ENCODE data around the gene NPAS1. TPM values are rescaled to one million over a fixed set of nuclear protein-coding genes. Genes with fewer than 3 reads are reported as not detected.

NPAS1 gene
- total and polyA plus RNA-seq, 2 of the 13 experiments (the other 11 are each of a cell fraction or from before 2014, with no cell fraction given) = 0.35 to 2.9 TPM

DNA sequence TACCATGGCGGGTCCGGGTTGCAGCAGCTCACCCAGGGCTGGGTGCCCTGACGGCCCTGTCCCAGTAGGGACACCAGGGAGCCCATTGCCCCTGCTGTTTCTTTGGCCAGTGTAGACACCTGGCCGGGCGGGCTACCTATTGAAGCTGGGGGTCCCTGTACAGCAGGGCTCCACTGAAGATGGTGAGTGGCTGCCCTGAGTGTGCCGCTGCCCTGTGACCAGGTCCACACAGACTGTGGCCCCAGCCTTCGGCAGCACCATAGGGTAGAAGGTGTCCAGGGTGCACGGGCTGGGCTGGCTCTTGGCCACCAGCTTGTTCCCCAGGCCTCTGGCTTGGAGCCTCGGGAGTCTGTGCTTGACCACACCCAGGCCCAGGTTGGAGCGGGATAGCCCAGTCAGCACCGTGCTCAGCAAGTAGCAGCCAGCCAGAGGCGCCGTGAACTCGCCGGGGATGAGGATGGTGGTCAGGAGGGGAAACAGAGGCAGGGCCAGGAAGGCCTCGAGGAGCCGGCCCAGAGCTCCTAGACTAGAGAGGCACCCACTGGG, 25.4 kb upstream of the NPAS1 start:
- DNase-seq (ENCODE audit: low spot score) (no peak), FAIRE-seq (no peak), ATAC-seq (no peak)
- H3K79me2 ChIP-seq (ENCODE audit: insufficient read depth, low read length) = no peaks in the 10 kb centered on the region
- ChIA-PET POLR2A (no interaction called here), CTCF (ENCODE audit: low intra/inter-chr PET ratio, low total read pairs) (no interaction called here)
- intact Hi-C loops (cut with micrococcal nuclease; ENCODE audit: unreplicated experiment) = no loop called here
- H3K4me1 ChIP-seq (ENCODE audit: insufficient read depth, low read length) = no peaks in the 10 kb centered on the region
- peaks cover 50 to 76% of the 10 kb centered on the region in 2 experiments for H3K36me3 ChIP-seq (replicated peaks in 1 of 2; ENCODE audit: control insufficient read depth in 1 of 2, insufficient read depth in 2 of 2, low read length in 2 of 2)
- in situ Hi-C loops (cut with HindIII; ENCODE audit: extremely low pct_ligation_motif_present, low pct_unique_long_range_greater_than_20kb) = loop anchor here (5.0 kb wide), 1 partner anchor 137 kb away; no protein-coding TSS in a partner anchor
- H2AFZ ChIP-seq (ENCODE audit: low read length) = no peak overlapping the region
- no peaks in the 10 kb centered on the region for H3K9me3 ChIP-seq (ENCODE audit: low read length)
- H3K4me3 ChIP-seq (replicated peaks in 1 of 3; ENCODE audit: insufficient read depth in 1 of 3, low read depth in 2 of 3, low read length in 3 of 3) = no peak overlapping the region
- H3K9ac ChIP-seq (ENCODE audit: insufficient read depth, low read depth, low read length) = no peak overlapping the region
- H3K4me2 ChIP-seq (ENCODE audit: low read depth, low read length) = no peak overlapping the region
- no TSS peak for BruUV-seq (replicated peaks)
- H3K27ac ChIP-seq (ENCODE audit: extremely low read length, insufficient read depth, low read length) = no peak overlapping the region
- peak; percentile 29 for TF ChIP-seq AGO2 (optimal IDR thresholded peaks at IDR 0.05; ENCODE audit: low read depth, low read length)
- TF ChIP-seq GLI4 (CRISPR knock-in tag; IDR thresholded peaks at IDR 0.05; ENCODE audit: borderline replicate concordance) = no peak
- TF ChIP-seq RBM22 (optimal IDR thresholded peaks at IDR 0.05; ENCODE audit: low read length) = peak; percentile 38
- no peaks in the 10 kb centered on the region; the same call in 1 of the 2 replicates for H4K20me1 ChIP-seq (ENCODE audit: insufficient read depth, low read length)
- WGBS (ENCODE audit: low lambda C conversion rate) = 97% methylated on average over 6 of the region's 17 CpGs
- H3K27me3 ChIP-seq (ENCODE audit: control insufficient read depth in 1 of 2, insufficient read depth in 2 of 2, low read length in 2 of 2) = no peaks in the 10 kb centered on the region

DNA sequence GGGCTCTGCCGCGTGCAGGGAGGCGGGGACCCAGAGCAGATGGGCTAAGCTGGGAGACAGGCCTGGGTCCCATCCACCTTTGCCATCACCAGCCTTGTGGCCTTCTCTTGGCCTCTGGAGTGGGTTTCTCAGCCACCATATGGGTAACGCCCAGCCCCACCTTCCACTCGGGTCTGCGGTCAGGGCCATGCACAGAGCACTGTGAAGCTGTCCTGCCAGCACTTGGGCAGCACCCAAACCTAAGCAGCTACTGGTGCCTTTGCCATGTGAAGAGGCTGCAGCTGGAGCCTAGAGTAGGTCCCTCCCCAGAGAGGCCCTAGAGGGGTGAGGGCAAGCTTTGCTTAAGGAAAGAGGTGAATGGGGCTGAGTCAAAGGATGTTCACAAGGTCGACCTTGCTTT, 24.1 kb upstream of the NPAS1 start:
- no peak overlapping the region for H3K9ac ChIP-seq (ENCODE audit: insufficient read depth, low read depth, low read length)
- no peak for FAIRE-seq
- no TSS peak for BruUV-seq (replicated peaks)
- H3K27ac ChIP-seq (ENCODE audit: extremely low read length, insufficient read depth, low read length) = no peak overlapping the region
- intact Hi-C loops (cut with micrococcal nuclease; ENCODE audit: unreplicated experiment) = no loop called here
- 89% methylated on average over 4 of the region's 7 CpGs for WGBS (ENCODE audit: low lambda C conversion rate)
- no peaks in the 10 kb centered on the region for H3K4me1 ChIP-seq (ENCODE audit: insufficient read depth, low read length)
- no peak for ATAC-seq
- no peaks in the 10 kb centered on the region for H3K79me2 ChIP-seq (ENCODE audit: insufficient read depth, low read length)
- no peaks in the 10 kb centered on the region; the same call in 1 of the 2 replicates for H4K20me1 ChIP-seq (ENCODE audit: insufficient read depth, low read length)
- no peaks in the 10 kb centered on the region for H3K9me3 ChIP-seq (ENCODE audit: low read length)
- peaks cover 51 to 72% of the 10 kb centered on the region in 2 experiments for H3K36me3 ChIP-seq (replicated peaks in 1 of 2; ENCODE audit: control insufficient read depth in 1 of 2, insufficient read depth in 2 of 2, low read length in 2 of 2)
- H3K4me2 ChIP-seq (ENCODE audit: low read depth, low read length) = no peak overlapping the region
- in situ Hi-C loops (cut with HindIII; ENCODE audit: extremely low pct_ligation_motif_present, low pct_unique_long_range_greater_than_20kb) = no loop called here
- DNase-seq (ENCODE audit: low spot score) = no peak
- ChIA-PET CTCF (ENCODE audit: low intra/inter-chr PET ratio, low total read pairs) (no interaction called here), POLR2A (no interaction called here)
- no peaks in the 10 kb centered on the region for H3K27me3 ChIP-seq (ENCODE audit: control insufficient read depth in 1 of 2, insufficient read depth in 2 of 2, low read length in 2 of 2)
- H2AFZ ChIP-seq (ENCODE audit: low read length) = no peak overlapping the region
- H3K4me3 ChIP-seq (replicated peaks in 1 of 3; ENCODE audit: insufficient read depth in 1 of 3, low read depth in 2 of 3, low read length in 3 of 3) = no peak overlapping the region
- no peak for TF ChIP-seq ZNF878 (CRISPR knock-in tag; IDR thresholded peaks at IDR 0.05)
- TF ChIP-seq LCORL (IDR thresholded peaks at IDR 0.05) = no peak
- TF ChIP-seq LCORL (CRISPR knock-in tag; IDR thresholded peaks at IDR 0.05) = no peak
- TF ChIP-seq ZNF737 (CRISPR knock-in tag; IDR thresholded peaks at IDR 0.05; ENCODE audit: borderline replicate concordance) = no peak
- TF ChIP-seq, protein P1, sequence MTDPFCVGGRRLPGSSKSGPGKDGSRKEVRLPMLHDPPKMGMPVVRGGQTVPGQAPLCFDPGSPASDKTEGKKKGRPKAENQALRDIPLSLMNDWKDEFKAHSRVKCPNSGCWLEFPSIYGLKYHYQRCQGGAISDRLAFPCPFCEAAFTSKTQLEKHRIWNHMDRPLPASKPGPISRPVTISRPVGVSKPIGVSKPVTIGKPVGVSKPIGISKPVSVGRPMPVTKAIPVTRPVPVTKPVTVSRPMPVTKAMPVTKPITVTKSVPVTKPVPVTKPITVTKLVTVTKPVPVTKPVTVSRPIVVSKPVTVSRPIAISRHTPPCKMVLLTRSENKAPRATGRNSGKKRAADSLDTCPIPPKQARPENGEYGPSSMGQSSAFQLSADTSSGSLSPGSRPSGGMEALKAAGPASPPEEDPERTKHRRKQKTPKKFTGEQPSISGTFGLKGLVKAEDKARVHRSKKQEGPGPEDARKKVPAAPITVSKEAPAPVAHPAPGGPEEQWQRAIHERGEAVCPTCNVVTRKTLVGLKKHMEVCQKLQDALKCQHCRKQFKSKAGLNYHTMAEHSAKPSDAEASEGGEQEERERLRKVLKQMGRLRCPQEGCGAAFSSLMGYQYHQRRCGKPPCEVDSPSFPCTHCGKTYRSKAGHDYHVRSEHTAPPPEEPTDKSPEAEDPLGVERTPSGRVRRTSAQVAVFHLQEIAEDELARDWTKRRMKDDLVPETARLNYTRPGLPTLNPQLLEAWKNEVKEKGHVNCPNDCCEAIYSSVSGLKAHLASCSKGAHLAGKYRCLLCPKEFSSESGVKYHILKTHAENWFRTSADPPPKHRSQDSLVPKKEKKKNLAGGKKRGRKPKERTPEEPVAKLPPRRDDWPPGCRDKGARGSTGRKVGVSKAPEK (CRISPR knock-in tag; IDR thresholded peaks at IDR 0.05; ENCODE audit: borderline replicate concordance) = no peak
- TF ChIP-seq, protein P2, sequence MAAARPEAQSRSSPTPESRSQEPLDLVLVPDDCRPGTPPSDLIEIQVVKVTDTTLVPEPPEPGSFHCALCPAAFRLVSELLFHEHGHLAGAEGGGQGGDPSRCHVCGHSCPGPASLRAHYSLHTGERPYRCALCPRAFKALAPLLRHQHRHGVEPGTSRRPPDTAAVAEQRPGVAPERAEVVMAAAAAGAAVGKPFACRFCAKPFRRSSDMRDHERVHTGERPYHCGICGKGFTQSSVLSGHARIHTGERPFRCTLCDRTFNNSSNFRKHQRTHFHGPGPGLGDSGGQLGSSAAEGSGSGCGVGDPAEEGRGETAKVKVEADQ (CRISPR knock-in tag; IDR thresholded peaks at IDR 0.05; ENCODE audit: borderline replicate concordance) = no peak
- TF ChIP-seq DNMT3B (CRISPR knock-in tag; conservative IDR thresholded peaks at IDR 0.05) = no peak
- TF ChIP-seq, protein P3, sequence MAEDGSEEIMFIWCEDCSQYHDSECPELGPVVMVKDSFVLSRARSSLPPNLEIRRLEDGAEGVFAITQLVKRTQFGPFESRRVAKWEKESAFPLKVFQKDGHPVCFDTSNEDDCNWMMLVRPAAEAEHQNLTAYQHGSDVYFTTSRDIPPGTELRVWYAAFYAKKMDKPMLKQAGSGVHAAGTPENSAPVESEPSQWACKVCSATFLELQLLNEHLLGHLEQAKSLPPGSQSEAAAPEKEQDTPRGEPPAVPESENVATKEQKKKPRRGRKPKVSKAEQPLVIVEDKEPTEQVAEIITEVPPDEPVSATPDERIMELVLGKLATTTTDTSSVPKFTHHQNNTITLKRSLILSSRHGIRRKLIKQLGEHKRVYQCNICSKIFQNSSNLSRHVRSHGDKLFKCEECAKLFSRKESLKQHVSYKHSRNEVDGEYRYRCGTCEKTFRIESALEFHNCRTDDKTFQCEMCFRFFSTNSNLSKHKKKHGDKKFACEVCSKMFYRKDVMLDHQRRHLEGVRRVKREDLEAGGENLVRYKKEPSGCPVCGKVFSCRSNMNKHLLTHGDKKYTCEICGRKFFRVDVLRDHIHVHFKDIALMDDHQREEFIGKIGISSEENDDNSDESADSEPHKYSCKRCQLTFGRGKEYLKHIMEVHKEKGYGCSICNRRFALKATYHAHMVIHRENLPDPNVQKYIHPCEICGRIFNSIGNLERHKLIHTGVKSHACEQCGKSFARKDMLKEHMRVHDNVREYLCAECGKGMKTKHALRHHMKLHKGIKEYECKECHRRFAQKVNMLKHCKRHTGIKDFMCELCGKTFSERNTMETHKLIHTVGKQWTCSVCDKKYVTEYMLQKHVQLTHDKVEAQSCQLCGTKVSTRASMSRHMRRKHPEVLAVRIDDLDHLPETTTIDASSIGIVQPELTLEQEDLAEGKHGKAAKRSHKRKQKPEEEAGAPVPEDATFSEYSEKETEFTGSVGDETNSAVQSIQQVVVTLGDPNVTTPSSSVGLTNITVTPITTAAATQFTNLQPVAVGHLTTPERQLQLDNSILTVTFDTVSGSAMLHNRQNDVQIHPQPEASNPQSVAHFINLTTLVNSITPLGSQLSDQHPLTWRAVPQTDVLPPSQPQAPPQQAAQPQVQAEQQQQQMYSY (CRISPR knock-in tag; IDR thresholded peaks at IDR 0.05) = no peak
